ENCODE measurements around the gene C1QTNF1.

DNA sequence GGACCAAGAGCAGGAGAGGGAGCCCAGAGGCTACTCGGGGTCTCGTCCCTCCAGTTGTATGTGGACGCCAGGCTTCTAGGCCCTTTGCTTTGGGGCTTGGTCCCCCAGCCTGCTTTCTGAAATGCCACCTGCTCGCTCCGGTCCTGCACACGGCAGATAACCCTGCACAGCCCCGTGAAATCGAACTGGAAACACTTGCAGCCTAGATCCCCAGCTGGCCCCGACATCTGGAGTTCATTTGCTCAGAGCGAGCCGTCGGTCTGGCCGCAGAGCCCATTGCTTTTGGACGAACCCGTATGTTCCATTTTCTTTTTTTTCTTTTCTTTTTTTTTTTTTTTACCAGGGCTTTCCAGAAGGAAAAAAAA is 22.9 kb downstream of the C1QTNF1 start:
- no peak for TF ChIP-seq YY1 (IDR thresholded peaks at IDR 0.05; ENCODE audit: insufficient read depth, insufficient read length)
- no peak for TF ChIP-seq SUZ12 (IDR thresholded peaks at IDR 0.05; ENCODE audit: extremely low read depth, insufficient read depth, insufficient read length)

Data from NT2/D1 (cell line).